ENCODE measurements around the gene DNAJB4. TPM values are rescaled to one million over a fixed set of nuclear protein-coding genes. Genes with fewer than 3 reads are reported as not detected.
"Not testable (repeated sequence)": the region's sequence is repeated elsewhere in the genome, so short reads cannot be mapped to it uniquely, and the experiment has no call there.

Gene DNAJB4
- total RNA-seq, 2 experiments from 2014 or later, result 19.2 to 22.7 TPM

DNA sequence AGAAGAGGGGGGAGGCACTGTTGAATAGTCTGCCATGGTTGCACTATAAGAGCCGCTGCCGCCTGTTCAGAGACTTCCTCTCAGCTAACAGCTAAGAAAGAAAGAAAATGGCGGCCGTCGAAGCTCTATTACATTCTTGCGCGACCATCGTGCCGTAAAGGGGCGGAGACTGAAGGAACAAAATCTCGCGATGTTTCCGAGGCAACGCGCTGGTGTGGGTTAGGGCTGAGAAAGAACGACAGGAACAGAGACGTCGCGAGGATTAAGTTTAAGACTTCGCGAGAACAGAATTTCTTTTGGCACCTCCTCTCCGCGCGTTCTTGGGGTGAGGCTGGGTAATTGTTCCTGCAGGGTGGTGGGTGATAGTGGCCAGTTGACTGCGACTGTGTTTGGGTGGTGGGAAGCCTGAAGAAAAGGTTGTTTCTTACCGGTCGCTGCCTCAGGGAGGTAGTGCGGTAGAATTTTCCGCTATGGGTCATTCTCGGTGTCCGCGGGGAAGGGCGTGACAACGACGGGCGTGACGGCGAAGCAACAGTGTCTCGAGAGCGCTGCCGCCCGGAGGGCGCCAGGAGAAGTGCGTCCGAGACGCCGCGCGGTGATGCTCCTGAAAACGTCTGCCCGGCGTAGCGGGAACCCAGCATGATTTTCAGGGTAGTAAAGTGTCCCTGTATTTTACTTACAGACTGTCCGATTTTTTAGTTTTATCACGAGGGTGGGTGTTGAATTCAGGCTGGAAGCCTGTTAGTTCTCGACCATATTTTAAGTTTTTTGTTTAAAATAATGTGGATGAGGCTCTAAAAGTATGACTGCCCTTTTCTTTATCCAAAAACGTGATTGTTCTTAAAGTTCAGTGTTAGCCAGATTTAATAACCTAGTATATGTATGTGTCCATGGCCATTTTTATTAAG lies 25.5 kb upstream of the DNAJB4 start, which contains the start of gene FUBP1:
Gene FUBP1, minus strand, starts transcription at position 104 of the 908 bp plus-strand sequence. Its CDS starts 68 bp downstream, at position 36.
- peaks cover 33% of the 10 kb centered on the region for H3K4me1 ChIP-seq (ENCODE audit: insufficient read depth, low read length)
- intact Hi-C loops (cut with DNase I, micrococcal nuclease), result loop anchor here (1.0 to 10.0 kb wide), 7 partner anchors 9 to 294 kb away; partner anchors contain the start of genes DNAJB4 (in 1 of the 2), MIGA1 (in 1 of the 2), USP33 (in 1 of the 2) and ZZZ3 (in 1 of the 2)
- Mint-ChIP-seq H3K27me3 (no peaks in the 10 kb centered on the region), H3K4me3 (no peak within 1 kb of the TSS), H3K4me1 (ENCODE audit: low read depth) (peaks cover 44% of the 10 kb centered on the region), H3K36me3 (ENCODE audit: low read depth) (peaks cover 26% of the 10 kb centered on the region), H3K27ac (no peak within 1 kb of the TSS), H3K9me3 (no peaks in the 10 kb centered on the region)
- ChIA-PET CTCF (interaction anchor here (1.5 to 3.1 kb wide), 3 partner anchors 22 to 296 kb away, joined by 7 to 19 read pairs (median 8); partner anchors contain the start of genes DNAJB4 and ZZZ3), POLR2A (interaction anchor here (0.8 to 8.1 kb wide), 29 partner anchors 9 to 1711 kb away, joined by 3 to 419 read pairs (median 5); partner anchors contain the start of genes DNAJB4, GIPC2, IFI44 and MIGA1)
- H3K9me3 ChIP-seq (ENCODE audit: control insufficient read depth in 1 of 2, insufficient read depth in 1 of 2, low read length in 2 of 2), result no peaks in the 10 kb centered on the region
- DNase-seq (peak; percentile 91 to 99 (median 93)), ATAC-seq (ENCODE audit: poor library complexity) (peak; percentile 75)
- H3K4me3 ChIP-seq (ENCODE audit: low read length), result peak within 1 kb of the TSS; percentile 82
- H3K27ac ChIP-seq (ENCODE audit: low read depth in 1 of 2, low read length in 2 of 2), result peak within 1 kb of the TSS; percentile 99
- no peaks in the 10 kb centered on the region for H3K27me3 ChIP-seq (ENCODE audit: control insufficient read depth in 1 of 2, insufficient read depth in 2 of 2, low read length in 2 of 2)
- TF ChIP-seq, protein P1, sequence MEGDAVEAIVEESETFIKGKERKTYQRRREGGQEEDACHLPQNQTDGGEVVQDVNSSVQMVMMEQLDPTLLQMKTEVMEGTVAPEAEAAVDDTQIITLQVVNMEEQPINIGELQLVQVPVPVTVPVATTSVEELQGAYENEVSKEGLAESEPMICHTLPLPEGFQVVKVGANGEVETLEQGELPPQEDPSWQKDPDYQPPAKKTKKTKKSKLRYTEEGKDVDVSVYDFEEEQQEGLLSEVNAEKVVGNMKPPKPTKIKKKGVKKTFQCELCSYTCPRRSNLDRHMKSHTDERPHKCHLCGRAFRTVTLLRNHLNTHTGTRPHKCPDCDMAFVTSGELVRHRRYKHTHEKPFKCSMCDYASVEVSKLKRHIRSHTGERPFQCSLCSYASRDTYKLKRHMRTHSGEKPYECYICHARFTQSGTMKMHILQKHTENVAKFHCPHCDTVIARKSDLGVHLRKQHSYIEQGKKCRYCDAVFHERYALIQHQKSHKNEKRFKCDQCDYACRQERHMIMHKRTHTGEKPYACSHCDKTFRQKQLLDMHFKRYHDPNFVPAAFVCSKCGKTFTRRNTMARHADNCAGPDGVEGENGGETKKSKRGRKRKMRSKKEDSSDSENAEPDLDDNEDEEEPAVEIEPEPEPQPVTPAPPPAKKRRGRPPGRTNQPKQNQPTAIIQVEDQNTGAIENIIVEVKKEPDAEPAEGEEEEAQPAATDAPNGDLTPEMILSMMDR (IDR thresholded peaks at IDR 0.05), result peak; percentile 70
- peaks cover 16% of the 10 kb centered on the region for H3K36me3 ChIP-seq (ENCODE audit: insufficient read depth, low read length)

DNA sequence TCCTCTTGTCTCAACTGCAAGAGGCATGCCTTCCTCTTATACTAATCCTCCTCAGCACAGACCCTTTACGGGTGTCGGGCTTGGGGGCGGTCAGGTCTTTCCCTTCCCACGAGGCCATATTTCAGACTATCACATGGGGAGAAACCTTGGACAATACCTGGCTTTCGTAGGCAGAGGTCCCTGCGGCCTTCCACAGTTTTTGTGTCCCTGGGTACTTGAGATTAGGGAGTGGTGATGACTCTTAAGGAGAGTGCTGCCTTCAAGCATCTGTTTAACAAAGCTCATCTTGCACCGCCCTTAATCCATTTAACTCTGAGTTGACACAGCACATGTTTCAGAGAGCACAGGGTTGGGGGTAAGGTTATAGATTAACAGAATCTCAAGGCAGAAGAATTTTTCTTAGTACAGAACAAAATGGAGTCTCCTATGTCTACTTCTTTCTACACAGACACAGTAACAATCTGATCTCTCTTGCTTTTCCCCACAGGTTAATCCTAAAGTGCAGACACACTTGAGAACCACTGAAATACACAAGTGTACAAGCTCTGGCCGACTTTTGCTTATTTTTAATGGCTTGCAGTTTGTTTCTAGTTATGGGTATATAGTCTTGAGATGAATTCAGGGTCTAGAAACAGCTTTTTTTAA lies 21.3 kb upstream of the DNAJB4 start:
- H3K27ac ChIP-seq (ENCODE audit: low read depth in 1 of 2, low read length in 2 of 2); H3K4me3 ChIP-seq (ENCODE audit: low read length); H3K27ac Mint-ChIP-seq; H3K9me3 Mint-ChIP-seq; H3K36me3 Mint-ChIP-seq (ENCODE audit: low read depth); intact Hi-C loops (cut with DNase I, micrococcal nuclease); H3K27me3 Mint-ChIP-seq; CTCF ChIA-PET; H3K27me3 ChIP-seq (ENCODE audit: control insufficient read depth in 1 of 2, insufficient read depth in 2 of 2, low read length in 2 of 2); ATAC-seq (ENCODE audit: poor library complexity); H3K9me3 ChIP-seq (ENCODE audit: control insufficient read depth in 1 of 2, insufficient read depth in 1 of 2, low read length in 2 of 2); H3K4me3 Mint-ChIP-seq; H3K36me3 ChIP-seq (ENCODE audit: insufficient read depth, low read length); DNase-seq: not testable (repeated sequence)
- POLR2A ChIA-PET, result interaction anchor here (8.1 kb wide), 1 partner anchor 21 kb away, joined by 419 read pairs; the partner anchor contains the start of gene DNAJB4
- H3K4me1 Mint-ChIP-seq (ENCODE audit: low read depth), result peaks cover 36% of the 10 kb centered on the region
- H3K4me1 ChIP-seq (ENCODE audit: insufficient read depth, low read length), result peaks cover 12% of the 10 kb centered on the region

DNA sequence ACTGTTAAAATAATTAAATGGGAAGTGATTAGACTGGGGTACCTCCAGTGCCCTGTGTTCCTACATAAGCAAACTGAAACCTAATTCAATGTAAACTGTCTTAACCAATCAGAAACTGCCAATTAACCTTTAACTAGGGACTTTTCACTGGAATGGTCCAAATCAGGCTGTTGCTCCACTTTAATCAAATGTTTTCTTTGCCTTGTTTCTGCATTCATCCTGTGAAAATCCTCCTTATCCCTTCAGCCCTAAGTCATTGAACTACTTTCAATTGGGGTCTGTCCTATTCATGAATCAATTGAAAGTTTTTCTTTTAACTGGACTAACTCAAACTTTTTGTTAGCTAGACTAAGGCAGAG lies 20.8 kb upstream of the DNAJB4 start:
- Histone ChIP-seq H3K27me3 (ENCODE audit: control insufficient read depth in 1 of 2, insufficient read depth in 2 of 2, low read length in 2 of 2) (no peaks in the 10 kb centered on the region), H3K36me3 (ENCODE audit: insufficient read depth, low read length) (no peaks in the 10 kb centered on the region), H3K27ac (ENCODE audit: low read depth in 1 of 2, low read length in 2 of 2) (no peak overlapping the region), H3K9me3 (ENCODE audit: control insufficient read depth in 1 of 2, insufficient read depth in 1 of 2, low read length in 2 of 2) (no peaks in the 10 kb centered on the region), H3K4me1 (ENCODE audit: insufficient read depth, low read length) (peaks cover 11% of the 10 kb centered on the region), H3K4me3 (ENCODE audit: low read length) (no peak overlapping the region)
- ATAC-seq (ENCODE audit: poor library complexity) (no peak), DNase-seq (no peak)
- intact Hi-C loops (cut with DNase I, micrococcal nuclease), result no loop called here
- CTCF ChIA-PET, result no interaction called here
- peaks cover 6% of the 10 kb centered on the region for H3K36me3 Mint-ChIP-seq (ENCODE audit: low read depth)
- POLR2A ChIA-PET, result no interaction called here
- no peaks in the 10 kb centered on the region for H3K27me3 Mint-ChIP-seq
- H3K4me3 Mint-ChIP-seq, result no peak overlapping the region
- peaks cover 41% of the 10 kb centered on the region for H3K4me1 Mint-ChIP-seq (ENCODE audit: low read depth)
- H3K9me3 Mint-ChIP-seq, result no peaks in the 10 kb centered on the region
- H3K27ac Mint-ChIP-seq, result no peak overlapping the region
- TF ChIP-seq, protein P1 (IDR thresholded peaks at IDR 0.05), result no peak
